Measurements from ENCODE around the gene PROCR.

DNA sequence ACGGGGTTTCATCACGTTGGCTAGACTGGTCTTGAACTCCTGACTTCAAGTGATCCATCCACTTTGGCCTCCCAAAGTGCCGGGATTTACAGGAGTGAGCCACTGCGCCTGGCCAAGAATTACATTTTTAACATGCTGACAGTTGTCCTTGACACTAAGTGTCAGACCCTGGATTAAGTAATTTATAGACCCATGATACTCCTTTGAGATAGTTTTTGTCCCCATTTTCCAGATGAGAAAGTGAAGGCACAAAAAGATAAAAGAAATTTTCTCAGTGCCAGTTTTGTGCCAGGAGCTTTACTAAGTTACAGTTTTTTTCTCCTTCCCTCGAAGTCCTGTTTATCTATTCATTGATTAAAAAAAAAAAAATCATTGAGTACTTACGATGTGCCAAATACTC is 14.9 kb upstream of the PROCR start:
- TF ChIP-seq POLR2AphosphoS5 (IDR thresholded peaks at IDR 0.05): no peak
- no peak for TF ChIP-seq CTCF (IDR thresholded peaks at IDR 0.05)

Measured in transverse colon (tissue), 4 donors.